Lower leg skin (tissue), 3 donors: Measurements from ENCODE around the gene IKBKE.

Experiments used
- CTCF ChIP-seq, 3 donors: fragments of 450-650 bp; IDR thresholded peaks; one replicate each; pipeline ENCODE4 v1.5.1; 2016; ENCODE audit warnings: antibody characterized with exemption in 3 of 3, mild to moderate bottlenecking in 3 of 3, moderate library complexity in 2 of 3
- POLR2A ChIP-seq, 2 donors: fragments of 450-650 bp; IDR thresholded peaks; one replicate each; pipeline ENCODE4 v1.6.1; 2016 to 2017; ENCODE audit warnings: antibody characterized with exemption in 2 of 2, mild to moderate bottlenecking in 1 of 2, moderate library complexity in 1 of 2

DNA sequence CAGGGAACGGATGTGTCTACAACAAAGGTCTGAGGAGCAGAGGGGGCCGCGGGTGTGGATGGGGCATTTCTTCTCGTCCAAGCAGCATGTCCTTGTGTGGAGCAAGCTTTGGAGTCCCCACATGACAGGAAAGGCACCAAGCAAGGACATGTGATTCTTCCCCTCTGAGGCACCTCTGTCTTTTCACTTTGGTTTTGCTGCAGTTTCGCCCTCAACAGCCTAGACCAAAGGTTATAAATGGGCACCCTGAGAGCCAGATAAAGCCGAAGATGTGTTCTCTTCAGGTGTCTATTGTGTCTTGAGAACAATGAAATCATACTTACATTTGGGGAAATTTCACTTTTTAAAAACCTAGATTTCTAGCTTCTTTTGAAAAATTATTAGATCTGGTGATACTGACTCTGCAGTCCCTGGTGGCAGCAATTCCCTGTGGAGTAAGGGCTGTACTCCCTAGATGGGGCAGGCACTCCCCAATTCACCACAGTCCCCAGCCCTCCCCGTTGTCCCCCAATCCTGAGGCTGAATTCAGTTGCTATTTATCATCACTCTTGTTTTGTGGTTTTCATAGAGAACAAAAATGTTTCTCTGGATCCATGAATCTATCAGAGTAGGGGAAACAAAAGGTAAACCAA lies 28.8 kb upstream of the IKBKE start:
- TF ChIP-seq CTCF (IDR thresholded peaks at IDR 0.05) (no peak), POLR2A (IDR thresholded peaks at IDR 0.05) (no peak)
